Measurements from ENCODE around the gene INPP5J.

DNA sequence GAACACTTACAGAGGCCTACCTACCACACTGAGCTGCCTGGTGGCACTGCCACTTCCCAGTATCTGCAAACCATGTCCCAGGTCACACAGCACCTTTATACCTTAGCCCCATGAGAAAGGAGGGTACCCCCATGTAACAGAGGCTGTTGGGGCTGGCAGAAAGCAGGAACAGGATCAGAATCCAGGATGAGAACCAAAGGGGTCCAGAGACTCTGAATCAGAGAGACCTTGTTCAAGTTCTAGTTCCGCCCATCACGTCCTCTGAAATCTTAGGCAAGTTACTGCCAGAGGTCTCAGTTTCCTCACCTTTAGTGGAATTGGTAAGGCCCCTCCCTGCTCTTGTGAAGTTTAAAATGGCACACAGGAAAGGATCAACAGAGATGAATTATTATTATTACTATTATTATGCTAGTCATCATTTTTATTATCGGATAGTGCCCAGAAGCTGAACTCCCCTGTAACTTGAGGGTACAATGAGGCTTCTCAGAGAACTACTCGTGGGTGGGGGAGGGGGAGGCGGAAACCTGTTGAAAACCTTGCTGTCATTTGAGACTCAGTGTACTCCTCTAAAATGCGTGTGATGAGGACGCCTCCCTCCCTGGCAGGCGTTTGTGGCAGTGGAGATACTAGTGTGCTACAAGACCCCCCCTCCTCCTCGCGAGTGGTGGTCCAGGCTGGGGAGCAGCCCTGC lies 24.7 kb upstream of the INPP5J start:
- TF ChIP-seq, protein P1, sequence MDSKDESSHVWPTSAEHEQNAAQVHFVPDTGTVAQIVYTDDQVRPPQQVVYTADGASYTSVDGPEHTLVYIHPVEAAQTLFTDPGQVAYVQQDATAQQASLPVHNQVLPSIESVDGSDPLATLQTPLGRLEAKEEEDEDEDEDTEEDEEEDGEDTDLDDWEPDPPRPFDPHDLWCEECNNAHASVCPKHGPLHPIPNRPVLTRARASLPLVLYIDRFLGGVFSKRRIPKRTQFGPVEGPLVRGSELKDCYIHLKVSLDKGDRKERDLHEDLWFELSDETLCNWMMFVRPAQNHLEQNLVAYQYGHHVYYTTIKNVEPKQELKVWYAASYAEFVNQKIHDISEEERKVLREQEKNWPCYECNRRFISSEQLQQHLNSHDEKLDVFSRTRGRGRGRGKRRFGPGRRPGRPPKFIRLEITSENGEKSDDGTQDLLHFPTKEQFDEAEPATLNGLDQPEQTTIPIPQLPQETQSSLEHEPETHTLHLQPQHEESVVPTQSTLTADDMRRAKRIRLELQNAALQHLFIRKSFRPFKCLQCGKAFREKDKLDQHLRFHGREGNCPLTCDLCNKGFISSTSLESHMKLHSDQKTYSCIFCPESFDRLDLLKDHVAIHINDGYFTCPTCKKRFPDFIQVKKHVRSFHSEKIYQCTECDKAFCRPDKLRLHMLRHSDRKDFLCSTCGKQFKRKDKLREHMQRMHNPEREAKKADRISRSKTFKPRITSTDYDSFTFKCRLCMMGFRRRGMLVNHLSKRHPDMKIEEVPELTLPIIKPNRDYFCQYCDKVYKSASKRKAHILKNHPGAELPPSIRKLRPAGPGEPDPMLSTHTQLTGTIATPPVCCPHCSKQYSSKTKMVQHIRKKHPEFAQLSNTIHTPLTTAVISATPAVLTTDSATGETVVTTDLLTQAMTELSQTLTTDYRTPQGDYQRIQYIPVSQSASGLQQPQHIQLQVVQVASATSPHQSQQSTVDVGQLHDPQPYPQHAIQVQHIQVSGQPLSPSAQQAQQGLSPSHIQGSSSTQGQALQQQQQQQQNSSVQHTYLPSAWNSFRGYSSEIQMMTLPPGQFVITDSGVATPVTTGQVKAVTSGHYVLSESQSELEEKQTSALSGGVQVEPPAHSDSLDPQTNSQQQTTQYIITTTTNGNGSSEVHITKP (CRISPR knock-in tag; IDR thresholded peaks at IDR 0.05; ENCODE audit: low read depth), result no peak
- TF ChIP-seq SIN3A (IDR thresholded peaks at IDR 0.05; ENCODE audit: borderline replicate concordance, low read depth, low read length) (no peak), ARID2 (CRISPR knock-in tag; IDR thresholded peaks at IDR 0.05; ENCODE audit: borderline replicate concordance) (no peak), MYC (CRISPR knock-in tag; IDR thresholded peaks at IDR 0.05; ENCODE audit: borderline replicate concordance) (no peak), ZNF367 (CRISPR knock-in tag; IDR thresholded peaks at IDR 0.05; ENCODE audit: borderline replicate concordance) (no peak), ZNF263 (CRISPR knock-in tag; IDR thresholded peaks at IDR 0.05) (no peak), ZNF780A (CRISPR knock-in tag; IDR thresholded peaks at IDR 0.05) (no peak), SRSF9 (IDR thresholded peaks at IDR 0.05; ENCODE audit: borderline replicate concordance, insufficient read depth, low read depth, low read length, poor library complexity, severe bottlenecking) (no peak), FOXK1 (CRISPR knock-in tag; IDR thresholded peaks at IDR 0.05; ENCODE audit: borderline replicate concordance, low read depth) (no peak), NCOA1 (CRISPR knock-in tag; IDR thresholded peaks at IDR 0.05) (no peak)
- TF ChIP-seq, protein P2, sequence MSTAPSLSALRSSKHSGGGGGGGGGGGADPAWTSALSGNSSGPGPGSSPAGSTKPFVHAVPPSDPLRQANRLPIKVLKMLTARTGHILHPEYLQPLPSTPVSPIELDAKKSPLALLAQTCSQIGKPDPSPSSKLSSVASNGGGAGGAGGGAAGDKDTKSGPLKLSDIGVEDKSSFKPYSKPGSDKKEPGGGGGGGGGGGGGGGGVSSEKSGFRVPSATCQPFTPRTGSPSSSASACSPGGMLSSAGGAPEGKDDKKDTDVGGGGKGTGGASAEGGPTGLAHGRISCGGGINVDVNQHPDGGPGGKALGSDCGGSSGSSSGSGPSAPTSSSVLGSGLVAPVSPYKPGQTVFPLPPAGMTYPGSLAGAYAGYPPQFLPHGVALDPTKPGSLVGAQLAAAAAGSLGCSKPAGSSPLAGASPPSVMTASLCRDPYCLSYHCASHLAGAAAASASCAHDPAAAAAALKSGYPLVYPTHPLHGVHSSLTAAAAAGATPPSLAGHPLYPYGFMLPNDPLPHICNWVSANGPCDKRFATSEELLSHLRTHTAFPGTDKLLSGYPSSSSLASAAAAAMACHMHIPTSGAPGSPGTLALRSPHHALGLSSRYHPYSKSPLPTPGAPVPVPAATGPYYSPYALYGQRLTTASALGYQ (CRISPR knock-in tag; IDR thresholded peaks at IDR 0.05), result no peak
- TF ChIP-seq, protein P3, sequence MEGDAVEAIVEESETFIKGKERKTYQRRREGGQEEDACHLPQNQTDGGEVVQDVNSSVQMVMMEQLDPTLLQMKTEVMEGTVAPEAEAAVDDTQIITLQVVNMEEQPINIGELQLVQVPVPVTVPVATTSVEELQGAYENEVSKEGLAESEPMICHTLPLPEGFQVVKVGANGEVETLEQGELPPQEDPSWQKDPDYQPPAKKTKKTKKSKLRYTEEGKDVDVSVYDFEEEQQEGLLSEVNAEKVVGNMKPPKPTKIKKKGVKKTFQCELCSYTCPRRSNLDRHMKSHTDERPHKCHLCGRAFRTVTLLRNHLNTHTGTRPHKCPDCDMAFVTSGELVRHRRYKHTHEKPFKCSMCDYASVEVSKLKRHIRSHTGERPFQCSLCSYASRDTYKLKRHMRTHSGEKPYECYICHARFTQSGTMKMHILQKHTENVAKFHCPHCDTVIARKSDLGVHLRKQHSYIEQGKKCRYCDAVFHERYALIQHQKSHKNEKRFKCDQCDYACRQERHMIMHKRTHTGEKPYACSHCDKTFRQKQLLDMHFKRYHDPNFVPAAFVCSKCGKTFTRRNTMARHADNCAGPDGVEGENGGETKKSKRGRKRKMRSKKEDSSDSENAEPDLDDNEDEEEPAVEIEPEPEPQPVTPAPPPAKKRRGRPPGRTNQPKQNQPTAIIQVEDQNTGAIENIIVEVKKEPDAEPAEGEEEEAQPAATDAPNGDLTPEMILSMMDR (CRISPR knock-in tag; IDR thresholded peaks at IDR 0.05), result no peak
